Cortex of kidney (tissue), 1 donor: Measurements from ENCODE around the gene SGSM2.

ENCODE experiments used
- DNase-seq: peaks from one replicate; lab custom pipeline; 2025; lab: John Stamatoyannopoulos, UW

The SGSM2 gene

DNA sequence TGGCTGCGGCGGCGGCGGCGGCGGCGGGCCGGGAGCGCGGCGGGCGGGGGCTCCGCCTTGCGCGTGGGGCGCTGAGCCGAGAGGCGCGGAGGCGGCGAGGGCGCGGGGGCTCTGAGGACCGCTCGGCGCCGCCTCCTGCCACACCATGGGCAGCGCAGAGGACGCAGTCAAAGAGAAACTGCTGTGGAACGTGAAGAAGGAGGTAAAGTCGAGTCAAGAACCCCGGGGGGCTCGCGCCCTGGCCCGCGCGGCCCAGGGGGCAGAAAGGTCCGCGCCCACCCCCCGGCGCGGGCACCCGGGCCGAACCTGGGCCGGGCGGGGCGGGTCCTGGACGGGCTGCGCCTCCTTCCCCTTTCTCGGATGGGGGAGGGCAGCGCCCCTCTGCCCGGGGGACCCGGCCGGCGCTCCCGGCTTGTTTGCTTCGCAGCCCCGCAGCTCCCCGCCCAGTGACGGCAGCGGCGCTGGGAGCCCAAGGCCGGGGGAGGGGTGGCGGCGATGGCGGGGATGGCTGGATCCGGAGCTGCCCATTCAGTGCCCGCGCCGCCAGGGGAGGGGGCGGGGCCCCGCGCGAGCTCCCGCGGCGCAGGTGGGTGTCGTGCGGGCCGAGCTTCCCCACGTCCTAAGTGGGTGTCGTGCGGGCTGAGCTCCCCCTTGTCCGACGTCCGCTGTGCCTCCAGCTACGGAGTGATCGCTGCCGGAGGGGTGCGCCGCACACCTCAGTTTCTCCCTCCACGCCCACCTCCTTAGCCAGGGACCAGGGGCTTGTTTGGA, 428 bp downstream of the SGSM2 start:
- DNase-seq = no peak

GRCh38 chr17:2338315-2338657, 985 bp downstream of the SGSM2 start:
- DNase-seq = no peak

DNA sequence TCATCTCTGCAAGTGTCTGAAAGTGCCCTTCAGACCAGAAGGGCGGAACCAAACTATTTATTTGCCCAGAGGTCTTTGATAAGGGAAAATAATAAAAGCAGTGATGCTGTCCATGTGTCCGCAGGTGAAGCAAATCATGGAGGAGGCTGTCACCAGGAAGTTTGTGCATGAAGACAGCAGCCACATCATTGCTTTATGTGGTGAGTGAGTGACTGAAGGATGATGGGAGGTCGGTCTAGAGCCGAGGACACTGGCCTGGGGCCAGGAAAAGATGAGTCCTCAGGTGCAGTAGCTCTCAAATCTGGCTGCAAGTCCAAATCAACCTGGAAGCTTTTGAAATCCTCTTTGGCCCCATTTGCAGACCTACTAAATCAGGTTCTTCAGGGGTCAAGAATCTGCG, 6.1 kb downstream of the SGSM2 start:
- DNase-seq = no peak

GRCh38 chr17:2344528-2344927, 7.2 kb downstream of the SGSM2 start:
- no peak for DNase-seq

DNA sequence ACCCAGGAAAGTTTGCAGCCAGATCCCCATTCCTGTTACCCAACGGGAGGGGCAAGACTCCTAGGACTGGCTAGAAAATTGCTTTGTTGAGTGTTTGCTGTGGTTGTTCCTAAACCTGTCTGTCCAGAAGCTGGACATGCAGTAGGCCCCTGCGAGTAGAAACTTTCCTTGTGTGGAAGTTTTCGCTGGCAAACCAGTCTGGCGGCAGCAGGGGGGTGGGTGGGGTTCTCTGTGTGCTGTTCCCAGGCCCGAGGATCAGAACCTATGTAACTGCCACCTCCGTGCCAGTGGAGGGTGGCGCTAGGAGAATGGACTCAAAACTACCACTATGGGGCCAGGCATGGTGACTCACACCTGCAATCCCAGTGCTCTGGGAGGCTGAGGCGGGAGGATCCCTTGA, 9.2 kb downstream of the SGSM2 start:
- no peak for DNase-seq

GRCh38 chr17:2347805-2348685, 10.7 kb downstream of the SGSM2 start:
- DNase-seq = no peak

GRCh38 chr17:2351269-2351668, 14.0 kb downstream of the SGSM2 start:
- no peak for DNase-seq

DNA sequence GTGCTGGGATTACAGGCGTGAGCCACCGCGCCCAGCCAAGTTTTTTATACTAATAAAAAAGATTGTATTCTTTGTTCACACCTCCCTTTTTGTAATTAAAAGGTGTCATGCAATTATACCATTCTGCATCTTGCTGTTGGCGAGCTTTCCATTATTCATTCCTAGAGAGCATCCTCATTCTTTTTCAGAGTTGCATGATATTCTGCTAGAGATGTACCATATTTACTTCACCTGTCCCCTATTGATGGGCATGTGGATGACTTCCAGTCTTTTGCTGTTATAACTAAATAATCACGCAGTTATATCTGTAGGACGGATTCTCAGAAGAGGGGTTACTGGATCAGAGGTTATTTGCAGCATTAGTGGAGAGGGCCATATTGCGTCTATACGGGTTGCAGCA, 17.0 kb downstream of the SGSM2 start:
- DNase-seq = no peak

DNA sequence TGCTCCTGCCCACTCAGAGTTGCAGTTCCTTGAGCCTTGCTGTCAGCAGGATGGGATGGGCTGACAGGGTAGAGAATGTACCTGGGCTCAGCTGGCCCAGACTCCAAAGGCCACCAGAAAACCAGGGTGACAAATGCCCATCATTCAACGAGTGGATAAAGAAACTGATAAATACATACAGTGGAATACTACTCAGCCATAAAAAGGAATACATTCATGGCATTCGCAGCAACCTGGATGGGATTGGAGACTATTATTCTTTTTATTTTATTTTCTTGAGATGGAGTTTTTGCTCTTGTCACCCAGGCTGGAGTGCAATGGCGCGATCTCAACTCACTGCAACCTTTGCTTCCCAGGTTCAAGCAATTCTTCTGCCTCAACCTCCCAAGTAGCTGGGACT, 19.9 kb downstream of the SGSM2 start:
- no peak for DNase-seq

- no peak for DNase-seq
Measured at GRCh38 chr17:2357931-2358434, 20.7 kb downstream of the SGSM2 start.

DNA sequence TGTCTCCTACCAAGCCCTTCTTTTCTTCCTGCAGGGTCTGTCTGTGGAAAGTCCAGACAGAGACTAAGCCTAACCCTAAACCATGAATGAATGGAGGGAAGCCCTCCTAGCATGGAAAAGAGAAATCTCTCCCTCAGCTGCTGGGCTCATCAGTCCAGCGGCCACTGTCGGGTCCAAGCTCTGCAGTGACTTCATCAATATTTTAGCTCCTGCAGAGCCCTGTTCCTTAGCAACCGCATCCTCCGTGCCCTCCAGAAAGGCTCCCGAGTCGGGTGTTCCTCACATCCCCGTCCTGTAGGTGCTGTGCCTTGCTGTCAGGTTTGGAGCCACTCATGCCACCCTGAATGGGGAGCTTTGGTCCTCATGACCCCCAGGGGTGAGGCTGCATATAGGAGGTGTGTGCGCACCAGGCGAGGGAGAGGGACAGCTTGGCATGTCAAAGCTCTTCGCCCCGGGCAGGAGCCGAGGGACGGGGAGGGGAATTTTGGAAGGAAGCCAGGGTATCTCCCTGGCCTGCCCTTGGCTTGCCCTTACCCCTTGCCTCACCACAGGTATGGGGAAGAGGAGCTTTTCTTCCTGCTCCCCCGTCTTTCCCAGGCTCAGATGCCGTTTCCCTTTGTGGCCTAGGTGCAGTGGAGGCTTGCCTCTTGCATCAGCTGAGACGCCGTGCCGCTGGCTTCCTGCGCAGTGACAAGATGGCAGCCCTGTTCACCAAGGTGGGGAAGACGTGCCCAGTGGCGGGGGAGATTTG, 23.9 kb downstream of the SGSM2 start:
- no peak for DNase-seq

- DNase-seq = no peak
Measured at GRCh38 chr17:2362016-2362415, 24.7 kb downstream of the SGSM2 start.

GRCh38 chr17:2362416-2362815, 25.1 kb downstream of the SGSM2 start:
- DNase-seq = no peak

DNA sequence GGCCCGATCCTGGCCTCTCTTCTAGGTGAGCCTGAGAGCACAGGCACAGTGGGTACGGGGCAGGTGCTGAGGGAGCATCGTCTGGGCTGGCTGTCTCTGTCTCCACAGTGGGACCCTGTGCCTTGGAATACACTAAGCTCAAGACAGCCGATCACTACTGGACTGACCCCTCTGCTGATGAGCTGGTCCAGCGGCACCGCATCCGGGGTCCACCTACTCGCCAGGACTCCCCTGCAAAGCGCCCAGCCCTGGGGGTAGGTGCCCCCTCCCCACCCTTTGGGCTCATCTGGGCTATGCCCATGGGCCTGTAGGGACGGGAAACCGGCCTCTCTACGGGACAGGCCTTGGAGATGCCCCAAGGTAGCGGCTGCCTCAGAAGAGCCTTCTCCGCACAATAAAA, 25.6 kb downstream of the SGSM2 start:
- no peak for DNase-seq

DNA sequence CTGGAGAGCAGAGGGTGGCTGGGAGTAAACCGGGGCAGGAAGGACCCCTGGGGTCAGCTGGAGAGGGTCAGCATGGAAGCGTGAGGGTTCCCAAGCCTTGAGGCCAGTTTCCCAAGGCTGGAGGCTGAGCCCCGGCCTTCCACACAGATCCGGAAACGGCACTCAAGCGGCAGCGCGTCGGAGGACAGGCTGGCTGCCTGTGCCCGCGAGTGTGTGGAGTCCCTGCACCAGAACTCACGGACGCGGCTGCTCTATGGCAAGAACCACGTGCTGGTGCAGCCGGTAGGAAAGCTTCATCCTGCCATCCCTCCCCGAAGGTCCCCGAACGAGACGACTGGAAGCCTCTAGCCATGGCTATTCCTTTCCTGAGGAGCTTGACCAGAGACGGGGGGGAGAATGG, 26.0 kb downstream of the SGSM2 start:
- DNase-seq = no peak

DNA sequence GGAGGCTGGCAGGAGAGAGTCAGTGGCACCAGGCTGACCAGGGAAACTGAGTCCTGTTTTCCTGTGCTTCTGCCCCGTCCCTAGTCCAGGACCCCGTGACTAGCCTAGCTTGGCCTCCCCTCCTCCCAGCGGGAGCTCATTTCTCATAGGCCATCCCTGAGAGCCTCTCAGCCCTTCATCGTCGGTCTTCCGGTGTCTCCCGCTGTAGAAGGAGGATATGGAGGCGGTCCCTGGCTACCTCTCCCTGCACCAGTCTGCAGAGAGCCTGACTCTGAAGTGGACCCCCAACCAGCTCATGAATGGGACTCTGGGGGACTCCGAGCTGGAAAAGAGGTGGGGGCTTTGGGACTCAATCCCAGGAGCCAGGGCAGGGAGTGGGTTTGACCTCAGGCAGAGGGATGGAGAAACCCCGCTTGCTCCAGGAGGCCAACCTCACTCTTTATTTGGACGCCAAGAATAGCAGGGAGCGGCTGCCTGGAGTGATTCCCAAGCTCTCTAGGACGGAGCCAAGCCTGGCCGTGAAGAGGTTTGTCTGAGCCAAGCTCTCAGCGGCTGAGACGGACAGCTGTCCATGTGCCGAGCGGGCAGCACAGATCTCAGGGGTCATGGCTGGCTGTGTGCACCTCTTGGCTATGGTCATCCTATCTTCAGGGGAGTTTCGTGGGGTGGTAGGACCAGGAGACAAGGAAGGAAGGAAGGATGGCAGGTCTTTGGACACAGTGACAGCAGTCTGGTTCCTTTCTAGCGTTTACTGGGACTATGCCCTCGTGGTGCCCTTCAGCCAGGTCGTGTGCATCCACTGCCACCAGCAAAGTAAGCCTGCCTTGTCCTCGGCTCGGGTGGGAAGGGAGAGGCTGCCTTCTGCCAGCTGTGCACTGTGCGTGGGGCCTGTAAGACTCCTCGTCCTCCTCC, 26.8 kb downstream of the SGSM2 start:
- no peak for DNase-seq

DNA sequence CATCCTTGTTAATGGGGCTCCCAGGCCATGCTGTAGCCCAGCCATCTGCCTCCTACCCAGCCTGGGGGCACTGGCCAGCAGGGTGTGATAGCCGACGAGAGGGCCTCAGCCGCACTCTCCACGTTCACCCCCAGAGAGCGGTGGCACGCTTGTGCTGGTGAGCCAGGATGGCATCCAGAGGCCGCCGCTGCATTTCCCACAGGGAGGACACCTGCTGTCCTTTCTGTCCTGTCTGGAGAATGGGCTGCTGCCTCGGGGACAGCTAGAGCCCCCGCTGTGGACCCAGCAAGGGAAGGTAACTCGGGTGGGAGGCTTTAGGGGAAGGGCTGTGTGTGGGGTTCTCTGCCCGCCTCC, 27.4 kb downstream of the SGSM2 start:
- no peak for DNase-seq

- DNase-seq = no peak
Measured at GRCh38 chr17:2365132-2365531, 27.8 kb downstream of the SGSM2 start.

DNA sequence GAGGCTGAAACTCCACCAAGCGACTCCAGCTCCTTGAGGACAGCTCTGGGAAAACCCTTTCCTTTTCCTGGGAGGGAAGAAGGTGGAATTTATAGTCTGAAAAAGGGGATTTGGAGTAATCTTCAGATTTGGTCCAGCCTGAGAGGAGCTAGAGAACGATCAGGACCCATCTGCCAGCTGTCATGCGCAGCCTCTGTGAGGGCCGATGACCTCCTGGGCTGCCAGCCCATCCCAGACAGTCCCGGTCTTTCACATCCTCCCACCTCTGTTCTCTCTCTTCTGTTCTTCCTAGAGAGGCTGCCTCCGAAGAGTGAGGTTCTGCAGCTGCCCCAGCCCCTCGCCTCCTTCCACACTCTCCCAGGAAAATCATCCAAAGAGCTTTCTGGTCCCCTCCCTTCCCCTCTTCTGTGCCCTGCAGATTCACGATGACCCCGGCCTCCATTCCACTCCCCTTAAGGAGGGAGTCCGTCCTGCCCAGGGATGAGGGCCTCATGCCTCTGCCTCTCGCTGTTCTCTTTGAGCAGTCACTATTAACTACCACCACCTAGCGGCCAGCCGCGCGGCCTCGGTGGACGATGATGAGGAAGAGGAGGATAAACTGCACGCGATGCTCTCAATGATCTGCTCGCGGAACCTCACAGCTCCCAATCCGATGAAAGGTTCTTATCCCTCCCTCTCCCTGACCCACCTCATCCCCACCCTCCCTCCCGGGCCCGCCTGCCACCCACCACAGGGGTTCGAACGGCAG, 29.6 kb downstream of the SGSM2 start:
- DNase-seq = no peak

DNA sequence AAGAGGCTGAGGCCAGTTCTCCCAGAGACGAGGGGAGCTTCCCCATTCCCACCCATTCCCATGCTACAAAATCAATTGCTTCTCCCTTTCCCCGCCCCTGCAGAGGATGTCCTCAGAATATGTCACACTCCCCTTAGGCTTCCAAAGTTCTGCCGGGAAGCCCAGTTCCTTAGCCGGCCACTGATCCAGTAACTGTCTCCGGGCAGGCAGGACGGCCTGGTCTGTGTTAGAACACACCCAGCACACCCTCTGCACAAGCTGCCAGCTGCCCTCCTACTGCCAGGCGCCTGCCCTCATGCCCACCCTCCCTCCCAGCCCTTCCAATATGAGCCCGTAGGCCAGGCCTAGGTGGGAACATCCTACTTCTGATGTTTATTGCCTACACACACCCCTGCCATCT, 31.1 kb downstream of the SGSM2 start:
- no peak for DNase-seq

GRCh38 chr17:2369039-2369438, 31.7 kb downstream of the SGSM2 start:
- no peak for DNase-seq
